ENCODE data around the gene PADI1.

Gene PADI1

DNA sequence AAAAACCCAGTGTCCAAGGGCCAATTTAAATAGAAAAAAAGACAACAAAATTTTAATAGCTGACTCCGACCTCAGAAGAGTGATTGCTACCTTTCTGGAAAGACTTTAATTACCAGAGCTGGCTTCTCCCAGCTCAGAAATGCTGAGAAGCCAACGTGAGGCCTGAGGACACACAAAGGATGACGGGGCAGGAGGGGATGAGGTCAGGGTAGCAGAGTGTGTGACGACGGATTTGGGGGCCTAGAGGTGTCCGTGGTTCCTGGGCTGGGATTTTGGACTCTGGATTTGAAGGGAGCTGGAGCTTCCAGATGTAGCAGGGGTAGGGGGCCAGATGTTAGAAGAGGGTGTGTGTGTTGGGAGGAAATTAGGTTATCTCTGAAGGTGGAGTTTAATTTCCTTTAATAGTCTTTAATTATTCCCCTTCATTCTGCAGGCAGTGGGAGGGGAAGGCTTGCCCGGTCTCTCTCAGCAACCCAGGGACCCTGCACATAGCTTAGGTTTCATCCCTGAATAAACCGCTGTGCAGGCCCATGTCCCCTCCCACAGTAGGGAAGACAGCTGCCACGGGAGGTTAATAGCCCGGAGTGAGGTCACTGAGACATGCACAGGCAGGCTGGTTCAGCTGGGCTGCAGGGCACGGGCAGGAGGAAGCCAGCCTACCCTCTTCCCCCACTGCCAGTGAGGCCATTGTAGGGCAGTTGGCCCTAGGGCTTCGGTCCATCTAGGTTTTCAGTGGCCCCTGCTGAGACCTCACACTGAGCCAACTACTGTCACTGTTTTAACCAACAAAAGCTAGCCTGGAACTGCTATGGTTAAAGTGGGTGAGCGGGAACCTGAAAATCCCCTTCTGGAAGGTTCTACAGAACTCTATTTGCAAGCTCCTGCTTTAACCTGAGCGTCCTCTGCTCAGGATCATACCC lies 40.2 kb downstream of the PADI1 start:
- DNase-seq, result no peak

DNA sequence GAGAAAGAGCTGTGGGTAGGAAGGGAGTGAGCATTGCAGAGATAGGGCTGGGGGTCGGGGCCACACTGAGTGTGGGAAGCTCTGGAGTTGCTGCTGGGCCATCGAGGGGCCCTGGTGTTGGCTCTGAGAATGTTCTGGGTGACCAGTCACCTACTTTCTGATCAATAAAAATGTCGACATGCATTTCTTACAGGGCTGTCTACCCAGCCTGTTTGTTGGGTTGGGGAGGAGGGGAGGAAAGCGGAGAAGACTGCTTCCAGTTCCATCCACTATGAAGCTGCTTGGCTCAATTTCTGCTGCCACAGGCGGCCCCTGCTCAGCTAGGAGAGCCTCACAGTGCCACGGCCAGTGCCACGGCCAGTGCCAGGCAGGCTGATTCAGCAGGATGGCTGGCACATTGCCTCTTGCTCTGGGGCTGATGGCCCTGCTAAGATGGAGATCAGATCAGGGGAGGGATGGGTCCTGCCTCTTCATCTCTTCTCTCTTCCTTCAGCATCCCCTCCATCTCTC lies 40.9 kb downstream of the PADI1 start:
- DNase-seq, result no peak

DNA sequence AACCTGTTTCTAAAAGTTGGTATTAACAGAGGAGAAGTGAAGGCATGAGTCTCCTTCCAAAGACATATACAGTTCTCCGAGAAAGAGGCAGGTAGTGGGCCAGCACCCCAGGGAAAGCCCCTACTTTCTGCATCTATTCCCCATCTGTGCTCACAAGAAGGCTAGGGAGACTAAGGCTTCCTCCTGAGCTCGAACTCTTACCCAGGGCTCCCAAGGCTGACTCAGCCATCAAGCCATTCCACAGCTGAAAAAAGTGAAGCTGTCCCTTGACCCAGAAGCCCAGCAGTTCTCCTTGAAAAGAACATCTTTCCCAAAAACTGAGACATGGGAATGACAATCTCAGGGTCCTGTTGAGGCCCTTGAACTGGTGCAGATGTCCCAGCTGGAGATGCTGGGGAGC lies 42.0 kb downstream of the PADI1 start:
- DNase-seq, result no peak

DNA sequence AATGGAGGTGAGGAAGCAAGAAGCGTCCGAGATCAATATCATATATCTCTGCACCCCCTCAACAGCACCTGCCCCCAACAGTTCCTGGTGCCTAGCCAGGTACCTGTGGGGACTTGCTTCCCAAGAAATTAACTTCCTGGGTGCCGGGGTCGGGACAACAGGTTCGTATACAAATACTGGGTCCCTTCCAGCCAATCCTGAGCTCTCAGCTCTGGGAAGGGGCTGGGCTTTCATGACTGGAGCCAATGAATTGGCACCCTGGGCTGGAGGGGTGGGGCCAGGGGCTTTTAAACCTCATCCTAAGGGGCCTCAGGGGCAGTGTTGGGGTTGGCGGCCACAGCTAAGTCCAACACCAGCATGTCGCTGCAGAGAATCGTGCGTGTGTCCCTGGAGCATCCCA lies 43.9 kb downstream of the PADI1 start, which contains the start of gene PADI3:
Gene PADI3, plus strand, starts transcription at position 318 of the 400 bp plus-strand sequence. Its CDS starts 40 bp downstream, at position 358.
- DNase-seq, result no peak

DNA sequence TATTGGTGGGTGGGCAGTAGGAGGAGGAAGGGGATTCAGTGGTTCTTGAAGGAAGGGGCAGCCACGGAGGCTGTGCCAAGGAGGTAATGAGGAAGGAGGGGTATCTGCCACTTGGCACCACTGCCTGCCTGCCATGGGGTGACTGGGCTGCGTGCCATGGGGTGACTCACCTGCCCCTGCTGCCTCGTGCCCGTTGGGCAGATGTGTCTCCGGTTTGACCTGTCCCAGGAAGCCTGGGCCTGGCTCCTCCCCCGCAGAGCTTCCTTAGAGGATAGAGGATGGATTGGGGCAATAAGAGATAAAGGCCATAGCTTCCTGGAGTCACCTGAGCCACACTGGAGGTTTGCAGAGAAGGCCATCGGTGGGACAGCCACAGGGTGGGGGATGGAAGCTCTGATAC lies 45.7 kb downstream of the PADI1 start:
- no peak for DNase-seq

DNA sequence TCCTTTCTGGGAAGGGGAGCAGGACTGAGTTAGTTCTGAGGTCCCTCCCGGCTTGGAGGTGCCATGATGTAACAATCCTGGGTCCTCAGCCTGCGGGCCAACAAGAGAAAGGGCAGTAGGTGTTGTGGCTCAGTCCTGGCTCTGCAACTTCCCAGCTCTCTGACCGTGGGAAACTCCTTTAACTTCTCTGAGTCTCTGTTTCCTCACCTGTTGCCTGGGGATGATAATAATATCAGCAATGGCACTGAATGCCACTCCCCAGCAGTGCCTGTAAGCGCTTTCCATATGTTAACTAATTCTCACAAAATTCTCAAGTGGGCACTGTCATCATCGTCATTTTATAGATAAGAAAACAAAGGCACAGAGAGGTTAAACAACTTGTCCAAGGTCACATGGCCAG lies 46.3 kb downstream of the PADI1 start:
- DNase-seq, result no peak

DNA sequence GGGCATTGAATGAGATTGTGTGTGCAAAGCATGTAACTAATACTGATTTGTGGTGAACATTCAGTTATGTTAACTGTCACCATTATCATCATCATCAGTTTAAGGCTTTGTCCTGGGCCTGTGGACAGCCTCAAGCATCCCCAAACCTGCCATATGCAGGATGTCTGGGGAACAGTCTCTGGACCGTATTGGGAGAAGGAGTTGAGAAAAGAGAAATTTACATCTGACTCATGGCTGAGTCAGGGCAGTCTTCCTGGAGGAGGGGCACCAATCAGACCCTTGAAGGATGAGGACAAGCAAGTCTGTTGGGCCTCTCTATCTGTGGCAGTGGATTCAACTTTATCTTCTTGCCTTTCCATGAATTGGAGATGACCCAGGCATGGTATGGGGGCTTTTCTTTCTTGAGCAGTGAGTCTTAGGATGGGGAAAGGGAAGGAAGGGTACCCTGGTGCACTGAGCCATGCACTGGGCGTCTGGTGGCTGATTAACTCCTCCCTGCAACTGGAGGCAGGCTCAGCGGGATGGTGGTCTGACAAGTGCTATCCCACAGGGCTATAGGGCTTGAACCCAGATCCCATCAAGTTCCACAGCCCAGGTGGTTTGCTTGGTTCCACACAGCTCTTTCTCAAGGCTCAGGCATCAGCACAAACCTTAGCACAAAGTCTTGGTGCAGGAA lies 46.9 kb downstream of the PADI1 start:
- DNase-seq, result no peak

DNA sequence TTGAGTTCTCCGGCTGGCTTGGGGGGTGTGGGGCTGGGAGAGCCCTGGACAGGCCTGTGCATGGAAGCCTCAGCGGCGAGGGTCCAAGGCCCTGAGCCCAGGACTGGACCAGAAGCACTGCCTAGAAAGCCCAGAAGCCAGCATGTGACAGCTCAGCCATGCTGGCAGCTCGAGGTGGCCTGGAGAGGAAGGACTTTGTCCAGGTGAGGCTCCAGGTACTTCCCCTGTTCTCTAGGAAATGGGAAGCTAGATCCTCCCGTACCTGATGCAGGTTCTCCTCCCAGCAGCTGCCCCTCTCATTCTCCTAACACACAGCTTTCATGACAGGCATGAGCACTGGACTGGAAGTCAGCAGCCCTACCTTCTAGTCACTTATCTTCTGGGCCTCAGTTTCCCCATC lies 50.4 kb downstream of the PADI1 start:
- no peak for DNase-seq

DNA sequence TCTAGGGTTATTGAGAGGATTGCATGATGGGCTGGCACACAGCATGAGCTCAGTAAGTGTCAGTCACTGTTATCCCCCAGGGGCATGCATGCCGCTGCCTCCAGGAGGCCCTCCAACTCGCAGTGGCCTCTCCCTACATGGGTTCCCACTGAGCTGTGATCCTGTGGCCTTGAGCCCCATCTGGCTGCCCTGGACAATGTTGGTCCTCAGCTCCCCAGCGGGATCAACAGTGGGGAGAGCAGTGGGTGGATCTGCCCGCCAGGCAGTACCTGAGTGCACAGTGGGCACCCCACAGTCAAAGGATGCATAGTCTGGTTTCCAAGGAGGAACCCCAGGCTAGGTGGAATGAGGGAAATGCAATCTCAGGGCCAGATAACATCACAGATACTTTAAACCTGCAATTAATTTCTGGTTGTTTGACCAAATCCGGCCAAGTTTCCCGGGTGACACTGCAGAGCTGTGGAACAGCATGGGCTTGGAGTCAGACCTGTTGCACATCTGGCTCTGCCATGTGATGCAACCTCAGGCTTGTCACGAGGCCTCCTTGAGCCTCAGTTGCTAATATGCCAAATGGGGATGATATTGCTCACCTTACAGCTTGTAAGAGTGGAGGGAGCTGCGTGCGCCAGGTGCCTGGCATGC lies 53.3 kb downstream of the PADI1 start:
- no peak for DNase-seq

DNA sequence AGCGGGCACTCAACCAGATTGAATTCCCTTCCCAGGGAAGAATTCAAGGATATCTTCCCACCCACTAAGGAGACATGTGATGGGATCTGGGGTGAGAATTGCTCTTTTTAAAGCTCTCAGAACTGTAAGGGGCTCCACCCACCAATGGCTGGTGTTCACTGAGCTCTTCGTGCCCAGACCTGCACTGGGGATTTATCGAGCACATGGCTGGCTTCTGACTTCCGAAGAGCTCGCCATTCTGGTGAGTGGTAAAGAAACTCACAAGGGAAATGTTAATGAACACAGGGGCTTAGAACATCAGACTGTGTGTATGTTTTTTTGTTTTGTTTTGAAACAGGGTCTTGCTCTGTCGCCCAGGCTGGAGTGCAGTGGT lies 53.8 kb downstream of the PADI1 start:
- DNase-seq, result no peak

DNA sequence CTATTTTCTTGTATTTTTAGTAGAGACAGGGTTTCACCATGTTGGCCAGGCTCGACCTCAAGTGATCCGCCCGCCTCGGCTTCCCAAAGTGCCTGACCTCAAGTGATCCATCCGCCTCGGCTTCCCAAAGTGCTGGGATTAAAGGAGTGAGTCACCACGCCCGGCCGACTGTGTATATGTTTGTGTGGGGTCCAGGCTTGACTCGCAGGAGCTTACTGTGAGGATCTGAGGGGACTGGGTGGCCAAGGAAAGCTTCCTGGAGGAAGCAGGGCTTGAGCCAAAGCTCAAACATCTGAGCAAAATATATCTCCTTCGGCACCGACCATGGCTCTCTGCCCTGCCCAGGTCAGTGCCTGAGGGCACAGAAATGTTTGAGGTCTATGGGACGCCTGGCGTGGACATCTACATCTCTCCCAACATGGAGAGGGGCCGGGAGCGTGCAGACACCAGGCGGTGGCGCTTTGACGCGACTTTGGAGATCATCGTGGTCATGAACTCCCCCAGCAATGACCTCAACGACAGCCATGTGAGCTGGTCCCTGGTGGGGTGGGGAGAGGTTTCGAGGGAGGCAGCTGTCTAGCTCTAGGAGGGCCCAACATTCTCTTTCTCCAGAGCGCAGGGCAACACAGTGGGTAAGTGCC lies 54.4 kb downstream of the PADI1 start:
- DNase-seq, result no peak

DNA sequence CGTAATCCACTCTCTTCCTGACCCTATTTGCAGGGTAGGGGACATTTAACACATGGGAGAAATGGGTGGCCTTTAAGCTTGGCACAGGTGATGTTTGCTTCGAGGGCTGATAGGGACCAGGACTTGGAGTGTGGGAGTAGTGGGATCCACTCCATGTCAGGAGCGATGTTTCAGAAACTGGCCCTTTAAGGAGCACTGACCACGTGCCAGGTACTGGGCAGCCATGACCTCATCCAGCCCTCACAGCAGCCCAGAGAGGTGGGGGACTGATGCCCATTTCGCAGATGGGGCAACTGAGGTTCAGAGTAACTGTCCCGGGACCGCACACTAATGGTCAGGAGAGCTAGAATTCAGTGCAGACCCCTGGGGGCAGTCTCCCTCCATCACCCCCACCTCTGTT lies 55.3 kb downstream of the PADI1 start:
- no peak for DNase-seq

DNA sequence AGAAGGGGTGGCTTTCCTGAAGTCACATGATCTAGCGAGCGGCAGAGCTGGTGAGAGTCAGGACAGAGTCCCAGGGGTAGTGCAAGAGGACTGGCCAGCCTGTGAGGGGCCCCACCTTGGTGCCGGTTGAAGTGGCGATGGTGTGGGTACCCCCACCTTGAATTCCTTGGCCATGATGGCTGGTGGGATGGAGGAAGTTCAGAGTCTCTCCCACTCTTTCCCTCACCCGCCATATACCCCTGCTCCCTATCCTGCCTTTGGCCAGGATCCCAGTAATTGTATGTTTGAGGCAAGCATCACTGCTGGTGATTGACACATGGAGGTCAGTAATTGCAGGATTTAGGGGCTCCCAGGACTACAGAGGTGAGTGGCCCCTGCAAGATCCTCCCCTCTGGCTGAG lies 55.8 kb downstream of the PADI1 start:
- DNase-seq, result no peak

DNA sequence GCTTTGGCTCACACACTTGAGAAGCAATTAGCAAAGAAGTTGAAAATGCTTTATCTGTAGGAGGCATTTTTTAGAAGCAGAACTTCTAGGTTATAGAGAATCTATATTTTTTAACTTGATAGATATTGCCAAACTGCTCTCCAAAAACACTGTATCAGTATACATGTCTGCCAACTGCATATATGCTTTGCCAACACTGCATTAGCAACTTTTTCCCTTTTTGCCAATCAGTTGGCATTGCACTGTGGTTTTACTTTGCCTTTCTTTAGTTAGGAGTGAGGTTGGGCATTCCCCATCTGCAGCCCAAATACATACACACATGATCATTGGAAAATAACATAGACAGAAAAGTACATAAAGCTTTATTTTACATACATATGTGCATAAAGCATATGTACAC lies 59.0 kb downstream of the PADI1 start:
- DNase-seq, result no peak

DNA sequence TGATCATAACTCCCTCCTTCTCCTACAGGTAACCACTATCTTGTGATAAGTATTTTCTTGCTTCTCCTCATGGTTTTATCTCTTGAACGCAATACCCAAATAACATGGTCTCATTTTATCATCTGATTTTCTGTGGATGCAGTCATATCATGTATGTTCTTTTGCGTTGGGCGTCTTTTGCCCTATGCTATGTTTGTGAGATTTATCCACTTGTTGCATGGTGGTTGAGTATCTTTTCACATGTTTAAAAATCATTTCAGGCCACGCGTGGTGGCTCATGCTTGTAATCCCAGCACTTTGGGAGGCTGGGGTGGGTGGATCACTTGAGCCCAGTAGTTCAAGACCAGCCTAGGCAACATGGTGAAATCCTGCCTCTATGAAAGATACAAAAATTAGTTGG lies 59.5 kb downstream of the PADI1 start:
- no peak for DNase-seq

DNA sequence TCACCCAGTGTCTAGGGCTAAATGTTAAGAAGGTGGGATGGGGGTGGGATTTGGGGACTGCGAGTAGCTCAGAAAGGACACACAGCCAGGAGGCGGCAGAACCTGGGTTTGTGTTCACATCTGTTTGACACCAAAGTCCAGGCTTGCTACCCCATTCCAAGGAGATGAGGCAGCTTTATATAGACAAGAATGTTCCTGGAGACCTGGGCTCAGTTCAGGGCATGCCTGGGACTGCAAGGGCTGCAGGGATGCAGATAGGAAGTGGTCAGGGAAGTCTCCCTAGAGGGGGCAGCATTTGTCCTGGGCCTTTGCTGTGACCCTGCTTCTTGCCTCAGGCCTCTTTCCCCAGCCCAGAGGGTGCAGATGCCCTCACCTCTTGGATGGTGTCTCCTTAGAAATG lies 60.2 kb downstream of the PADI1 start:
- DNase-seq, result no peak

DNA sequence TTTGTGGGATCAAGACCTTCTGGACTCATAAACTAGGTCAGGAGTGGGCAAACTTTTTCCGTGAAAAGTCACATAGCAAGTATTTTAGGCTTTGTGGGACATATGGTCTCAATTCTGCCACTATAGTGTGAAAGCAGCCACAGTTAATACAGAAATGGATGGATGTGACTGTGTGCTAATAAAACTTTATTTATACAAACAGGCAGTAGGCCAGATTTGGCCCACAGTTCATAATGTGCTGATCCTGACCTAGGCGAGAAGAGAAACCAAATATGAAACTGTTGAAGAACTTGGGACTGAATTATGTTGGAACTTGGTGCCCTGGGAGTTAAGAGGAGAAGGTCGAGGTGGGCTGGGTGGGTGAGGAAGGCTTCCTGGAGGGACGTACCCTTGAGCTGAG lies 61.0 kb downstream of the PADI1 start:
- no peak for DNase-seq

DNA sequence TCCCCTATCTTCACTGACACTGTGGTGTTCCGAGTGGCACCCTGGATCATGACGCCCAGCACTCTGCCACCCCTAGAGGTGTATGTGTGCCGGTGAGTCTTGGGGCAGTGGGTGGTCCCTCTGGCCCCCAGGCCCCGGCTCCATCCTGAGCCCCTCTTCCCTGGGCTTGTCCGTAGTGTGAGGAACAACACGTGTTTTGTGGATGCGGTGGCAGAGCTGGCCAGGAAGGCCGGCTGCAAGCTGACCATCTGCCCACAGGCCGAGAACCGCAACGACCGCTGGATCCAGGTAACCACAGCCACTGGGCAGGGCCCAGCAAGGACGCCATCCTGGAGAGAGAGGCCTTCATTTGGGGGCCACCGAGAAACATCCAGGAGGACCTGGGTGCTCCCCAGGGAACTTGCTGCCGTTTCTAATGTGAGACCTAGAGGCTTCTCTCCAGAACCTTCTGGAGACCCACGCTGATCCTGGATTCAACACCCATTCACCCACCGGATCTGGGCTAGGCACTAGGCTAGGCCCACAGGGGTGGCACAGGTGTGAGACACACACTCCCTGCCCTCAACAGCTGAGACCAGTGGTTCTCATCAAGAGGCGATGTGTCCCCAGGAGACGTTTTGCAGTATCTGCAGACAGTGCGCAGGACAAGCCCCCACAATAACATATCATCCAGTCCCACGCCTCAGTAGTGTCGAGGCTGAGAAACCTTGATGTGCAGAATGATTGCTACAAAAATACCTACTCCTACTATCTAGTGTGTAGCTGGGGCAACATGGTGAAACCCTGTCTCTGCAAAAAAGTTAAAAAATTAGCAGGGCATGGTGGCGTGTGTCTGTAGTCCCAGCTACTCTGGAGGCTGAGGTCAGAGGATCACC lies 66.2 kb downstream of the PADI1 start:
- no peak for DNase-seq

DNA sequence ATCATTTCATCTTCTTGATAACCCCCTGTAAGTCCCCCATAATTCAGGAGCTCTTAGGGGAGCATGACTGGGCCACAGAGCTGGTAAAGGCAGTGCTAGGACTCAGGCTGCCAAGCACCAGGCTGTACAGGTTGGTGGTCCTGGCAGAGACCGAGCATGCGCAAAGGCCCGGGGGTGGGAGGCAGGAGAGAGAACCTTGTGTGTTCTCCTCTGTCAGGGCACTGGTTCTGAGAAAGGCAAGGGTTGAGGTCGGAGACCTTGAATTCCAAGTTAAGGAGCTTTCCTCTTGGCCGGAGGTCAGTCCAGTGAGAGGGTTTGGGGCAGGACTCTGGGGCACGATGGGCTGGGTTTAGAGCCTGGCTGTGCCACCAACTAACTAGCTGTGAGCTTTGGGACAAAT lies 67.1 kb downstream of the PADI1 start:
- no peak for DNase-seq

DNA sequence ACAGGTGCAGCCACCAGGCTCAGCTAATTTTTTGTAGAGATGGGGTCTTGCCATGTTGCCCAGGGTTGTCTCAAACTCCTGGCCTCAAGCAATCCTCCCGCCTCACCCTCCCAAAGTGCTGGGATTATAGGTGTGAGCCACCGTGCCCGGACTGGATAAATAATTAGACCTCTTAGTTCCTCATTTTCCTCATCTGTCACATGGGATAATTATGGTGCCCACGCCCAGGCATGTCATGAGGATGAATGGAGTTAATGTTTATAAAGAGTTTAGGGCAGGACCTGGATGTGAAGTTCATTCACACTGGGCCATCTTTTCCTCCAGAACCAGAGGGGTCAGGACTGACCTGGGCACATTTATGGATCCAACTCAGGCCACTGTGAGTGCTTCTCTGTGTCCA lies 67.7 kb downstream of the PADI1 start:
- DNase-seq, result no peak

DNA sequence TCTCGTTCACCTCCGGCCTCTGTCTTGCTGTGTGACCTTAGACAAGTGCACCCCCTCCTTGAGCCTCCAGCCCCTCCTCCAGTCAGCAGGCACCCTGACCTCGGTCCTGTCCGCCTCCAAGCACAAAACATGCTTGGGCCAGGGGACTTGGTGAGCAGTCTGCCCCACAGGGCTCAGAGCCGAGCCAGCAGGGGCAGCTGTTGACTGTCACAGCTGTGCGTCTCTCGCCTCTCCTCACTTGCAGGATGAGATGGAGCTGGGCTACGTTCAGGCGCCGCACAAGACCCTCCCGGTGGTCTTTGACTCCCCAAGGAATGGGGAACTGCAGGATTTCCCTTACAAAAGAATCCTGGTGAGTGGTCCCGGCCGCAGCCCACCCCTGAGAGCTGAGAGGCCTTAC lies 68.2 kb downstream of the PADI1 start:
- no peak for DNase-seq

Measured in CD4-positive, alpha-beta T cell treated with Interleukin-6 for 4 hours (primary cell).